HTR-8/SVneo (cell line): ENCODE data around the gene TMTC4.
"Not testable (repeated sequence)": the region's sequence is repeated elsewhere in the genome, so short reads cannot be mapped to it uniquely, and the experiment has no call there.

Experiments
- DNase-seq: peaks from one replicate; pipeline ENCODE4 v3.0.0; 2011; ENCODE audit warnings: low spot score, mixed read lengths; ENCODE audit not compliant: insufficient read length
- FAIRE-seq: peaks from 2 replicates; lab custom pipeline; 2011; peaks lifted over from hg19 to GRCh38; lab: Jason Lieb, UNC

TMTC4 gene

GRCh38 chr13:100636441-100636840, 38.2 kb downstream of the TMTC4 start:
- no peak for DNase-seq
- FAIRE-seq: no peak

- no peak for FAIRE-seq
- no peak for DNase-seq
These were observed 38.6 kb downstream of the TMTC4 start for GRCh38 chr13:100636004-100636403.

DNA sequence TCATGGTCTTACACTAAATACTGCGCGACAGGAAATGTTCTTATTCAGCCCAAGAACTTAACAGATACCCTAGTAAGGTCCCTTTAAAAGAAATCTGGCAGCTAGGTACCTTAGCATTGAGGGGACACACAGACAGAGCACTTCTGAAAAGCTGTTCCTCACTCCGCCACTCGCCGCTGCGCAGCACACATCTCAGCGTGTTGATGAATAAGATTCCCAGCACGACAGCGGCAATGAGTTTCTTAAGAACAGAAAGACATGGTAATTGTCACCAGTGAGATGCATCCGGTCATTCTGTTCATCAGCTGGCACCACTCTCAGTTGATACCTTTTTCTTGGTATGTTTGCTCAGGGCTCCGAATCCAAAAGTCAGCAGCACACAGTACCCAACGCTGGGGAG, 39.9 kb downstream of the TMTC4 start:
- DNase-seq: no peak

GRCh38 chr13:100633461-100633860, 41.1 kb downstream of the TMTC4 start:
- DNase-seq (no peak), FAIRE-seq (no peak)

More for the DNA sequence above, 39.9 kb downstream of the TMTC4 start:
- FAIRE-seq: no peak

GRCh38 chr13:100630555-100630954, 44.0 kb downstream of the TMTC4 start:
- no peak for DNase-seq
- FAIRE-seq: no peak

DNA sequence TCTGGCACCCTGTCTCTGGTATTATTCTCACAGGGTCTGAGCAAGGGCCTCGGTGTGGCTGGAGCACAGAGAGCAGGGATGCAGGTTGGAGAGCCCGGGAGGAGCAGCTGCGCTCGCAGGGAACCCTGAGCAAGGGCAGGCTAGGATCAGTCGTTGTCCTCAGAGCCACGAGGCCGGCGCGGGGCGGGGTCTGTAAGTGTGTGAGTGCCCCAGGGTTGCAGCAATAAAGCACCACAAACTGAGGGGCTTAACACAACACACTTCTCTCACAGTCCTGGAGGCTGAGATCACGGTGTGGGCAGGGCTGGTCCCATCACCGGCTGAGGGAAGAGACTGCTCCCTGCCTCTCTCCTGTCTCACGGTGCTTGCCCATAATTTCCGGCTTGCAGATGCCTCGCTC, 47.5 kb downstream of the TMTC4 start:
- no peak for FAIRE-seq
- no peak for DNase-seq

DNA sequence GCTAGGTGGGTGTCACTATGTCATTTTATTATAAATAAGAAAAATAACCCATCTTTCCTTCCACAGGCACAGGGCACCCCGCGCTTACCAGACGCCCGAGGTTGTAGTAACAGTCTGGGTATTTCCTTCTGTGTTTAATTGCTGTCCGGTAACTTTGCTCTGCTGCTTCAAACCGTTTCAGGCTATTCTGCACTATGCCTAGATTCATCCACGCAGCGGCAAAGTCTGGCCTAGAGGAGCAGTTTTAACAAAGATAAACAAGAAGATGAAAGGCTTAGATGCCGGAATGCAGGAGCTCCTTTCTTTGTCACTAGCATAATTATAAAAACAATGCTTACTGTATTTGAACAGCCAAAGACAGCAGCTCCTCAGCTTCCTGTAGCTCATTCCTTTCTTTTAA, 49.1 kb downstream of the TMTC4 start:
- no peak for FAIRE-seq

DNA sequence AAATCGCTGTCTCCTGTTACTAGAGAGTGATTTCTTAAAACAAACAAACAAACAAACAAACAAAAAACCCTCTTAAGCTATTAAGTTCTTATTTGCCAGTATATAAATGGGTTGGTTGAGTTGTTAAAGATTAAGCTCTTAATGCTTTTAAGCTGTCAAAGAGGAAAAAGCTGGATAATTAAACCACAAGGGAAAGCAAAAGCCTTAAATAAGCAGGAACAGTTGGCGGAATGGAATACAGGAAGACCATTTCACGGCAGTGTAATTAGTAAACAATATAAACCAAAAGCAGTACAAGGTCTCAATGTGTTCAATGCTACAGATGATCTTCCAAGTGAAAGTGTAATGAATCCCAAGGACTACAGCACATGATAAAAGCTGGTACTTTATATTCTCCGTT, 53.8 kb downstream of the TMTC4 start:
- DNase-seq (no peak), FAIRE-seq (no peak)

More for the DNA sequence above, 49.1 kb downstream of the TMTC4 start:
- no peak for DNase-seq

- no peak for FAIRE-seq
These were observed 54.7 kb downstream of the TMTC4 start for GRCh38 chr13:100619940-100620339.

GRCh38 chr13:100618897-100619296, 55.7 kb downstream of the TMTC4 start:
- not testable (repeated sequence) for FAIRE-seq, DNase-seq

More at GRCh38 chr13:100619940-100620339, 54.7 kb downstream of the TMTC4 start:
- no peak for DNase-seq

DNA sequence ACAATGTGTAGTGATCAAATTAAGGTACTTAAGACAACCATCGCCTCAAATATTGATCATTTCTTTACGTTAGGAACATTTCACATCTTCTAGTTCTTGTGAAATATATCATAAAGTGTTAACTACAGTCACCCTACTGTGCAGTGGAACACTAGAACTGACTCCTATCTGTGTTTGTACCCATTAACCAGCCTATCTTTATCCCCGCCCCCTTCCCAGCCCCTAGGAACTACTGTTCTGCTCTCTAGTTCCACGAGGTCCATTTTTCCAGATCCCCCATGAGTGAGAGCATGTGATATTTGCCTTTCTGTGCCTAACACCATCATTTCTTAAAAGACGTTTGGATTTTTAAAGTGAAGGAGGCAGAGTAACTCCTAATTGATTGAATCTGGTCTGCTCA, 61.6 kb downstream of the TMTC4 start:
- DNase-seq (no peak), FAIRE-seq (no peak)

- no peak for DNase-seq
- FAIRE-seq: no peak
These were observed 62.7 kb downstream of the TMTC4 start for GRCh38 chr13:100611678-100612492.

DNA sequence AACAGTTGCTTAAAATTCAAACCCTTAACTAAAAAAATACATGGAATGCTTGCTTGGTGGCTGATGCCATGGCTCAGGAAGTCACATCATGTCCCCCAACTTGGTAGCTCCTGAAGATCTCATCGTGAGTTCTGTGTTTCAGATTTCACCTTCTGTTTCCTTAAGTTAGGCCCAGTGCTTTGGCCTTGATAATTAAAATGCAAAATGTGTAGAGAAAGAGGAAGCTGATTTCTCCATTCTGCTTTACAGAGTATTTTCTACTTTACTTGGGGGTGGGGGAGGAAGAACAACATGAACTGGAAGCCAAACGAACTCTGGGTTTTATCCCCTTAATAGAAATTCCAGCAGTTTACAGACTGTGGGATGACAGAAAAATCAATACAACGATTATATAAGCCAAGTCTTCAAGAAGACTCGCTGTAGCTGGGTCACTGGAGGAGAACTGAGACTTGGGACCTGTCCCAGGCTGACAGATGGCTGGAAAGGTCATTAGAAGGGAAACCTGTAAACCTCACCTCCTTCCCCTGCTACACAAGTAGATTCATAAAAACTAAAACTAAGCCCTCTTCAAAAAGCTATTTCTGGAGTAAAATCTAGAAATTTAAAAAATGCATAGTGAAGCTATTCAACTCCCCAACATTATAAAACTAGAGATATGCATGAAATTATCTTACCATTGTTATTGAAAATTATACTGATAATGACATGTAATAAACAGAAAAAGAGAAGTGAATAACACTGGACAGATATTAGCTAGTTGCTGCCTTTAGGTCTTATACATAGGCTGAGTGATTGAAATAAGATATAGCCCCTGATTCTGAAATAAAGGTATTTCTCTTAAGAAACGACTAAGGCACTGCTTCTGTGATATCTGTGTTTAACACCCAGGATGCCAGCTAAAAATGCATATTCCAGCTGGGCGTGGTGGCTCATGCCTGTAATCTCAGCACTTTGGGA, 63.9 kb downstream of the TMTC4 start:
- FAIRE-seq (no peak), DNase-seq (no peak)

GRCh38 chr13:100608906-100609305, 65.7 kb downstream of the TMTC4 start:
- peak; percentile 31 for DNase-seq
- FAIRE-seq: no peak

GRCh38 chr13:100608489-100608888, 66.1 kb downstream of the TMTC4 start:
- DNase-seq (no peak), FAIRE-seq (no peak)

- FAIRE-seq: no peak
- no peak for DNase-seq
These were observed 69.5 kb downstream of the TMTC4 start for GRCh38 chr13:100604918-100605710.

DNA sequence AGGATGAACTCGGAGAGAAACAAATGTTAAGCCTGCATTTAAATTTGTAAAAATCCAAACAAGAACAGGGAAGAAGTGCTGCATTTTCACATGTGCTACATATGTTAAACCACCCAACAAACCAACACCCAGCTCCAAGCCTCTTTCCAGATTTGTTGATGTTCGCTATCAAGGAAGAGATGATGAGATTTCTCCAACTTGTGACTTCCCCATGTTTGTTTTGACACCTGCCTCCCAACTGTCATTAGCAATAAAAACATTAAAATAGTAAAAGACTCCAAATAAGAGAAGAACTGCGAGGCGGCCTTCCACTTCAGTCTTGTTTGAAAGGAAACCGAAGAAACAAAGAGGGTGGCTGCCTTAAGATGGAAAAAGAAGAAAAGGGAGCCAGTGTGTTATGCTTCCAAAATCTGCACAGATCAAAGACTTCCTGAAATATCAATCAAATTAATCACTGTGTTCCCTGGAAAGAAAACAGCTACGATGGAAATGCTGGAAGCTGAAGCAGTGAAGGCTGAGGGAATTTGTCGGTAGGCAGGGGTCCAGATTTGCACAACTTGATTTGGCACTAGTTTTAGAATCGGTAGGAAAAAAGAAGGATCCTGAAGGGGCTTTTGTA, 72.0 kb downstream of the TMTC4 start:
- FAIRE-seq (no peak), DNase-seq (no peak)

- FAIRE-seq (no peak), DNase-seq (no peak)
These were observed 72.9 kb downstream of the TMTC4 start for GRCh38 chr13:100601716-100602115.

DNA sequence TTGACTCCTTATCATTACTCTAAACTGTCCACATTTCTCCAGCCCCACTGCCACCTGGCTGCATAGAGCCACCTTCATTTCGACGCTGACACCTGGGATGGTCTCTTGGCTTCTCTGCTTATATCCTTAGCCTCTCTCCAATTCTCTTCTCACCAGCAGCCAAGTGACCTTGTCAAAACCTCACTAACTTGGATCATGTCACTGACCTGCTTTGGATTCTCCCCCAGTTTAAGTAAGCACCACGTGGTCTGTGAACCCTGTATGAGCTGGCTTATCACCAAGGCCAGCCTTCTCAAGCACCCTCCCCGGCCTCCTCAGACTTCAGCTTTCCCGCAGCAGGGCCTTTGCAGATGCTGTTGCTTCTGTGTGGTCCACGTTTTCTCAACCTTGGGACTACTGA, 73.7 kb downstream of the TMTC4 start:
- DNase-seq (no peak), FAIRE-seq (no peak)

GRCh38 chr13:100600461-100600860, 74.1 kb downstream of the TMTC4 start:
- FAIRE-seq (no peak), DNase-seq (no peak)
